Left ventricle myocardium inferior (tissue), 1 donor: ENCODE results near the gene GHSR. TPM values are rescaled to one million over a fixed set of nuclear protein-coding genes. Genes with fewer than 3 reads are reported as not detected.
"Not testable (repeated sequence)": the region's sequence is repeated elsewhere in the genome, so short reads cannot be mapped to it uniquely, and the experiment has no call there.

ENCODE experiments used
- DNase-seq: peaks from one replicate; pipeline ENCODE4 v3.0.0-alpha.2; 2020
- H3K27ac ChIP-seq: fragments of 200-600 bp; replicated peaks from 2 replicates; pipeline ENCODE4 v1.8.0; 2021
- H3K27me3 ChIP-seq: fragments of 200-600 bp; 2 replicates; pipeline ENCODE4 v1.8.0; 2021; ENCODE audit warnings: low read depth
- H3K36me3 ChIP-seq: fragments of 200-600 bp; 2 replicates; pipeline ENCODE4 v1.8.0; 2021
- H3K4me1 ChIP-seq: fragments of 200-600 bp; 2 replicates; pipeline ENCODE4 v1.8.0; 2021
- H3K4me3 ChIP-seq: fragments of 200-600 bp; 2 replicates; pipeline ENCODE4 v1.8.0; 2021; ENCODE audit warnings: mild to moderate bottlenecking, moderate library complexity
- H3K9me3 ChIP-seq: fragments of 200-600 bp; replicated peaks from 2 replicates; pipeline ENCODE4 v1.8.0; 2021
- CTCF ChIP-seq: fragments of 200-600 bp; IDR thresholded peaks from 2 replicates; pipeline ENCODE4 v1.8.0; 2021; ENCODE audit warnings: antibody characterized with exemption, mild to moderate bottlenecking, borderline replicate concordance
- intact Hi-C: fragments of 100-400 bp; cut with micrococcal nuclease; formaldehyde crosslinking; loops from one replicate; pipeline ENCODE4 v1.11.0; 2022
- long read RNA-seq: library from polyadenylated mRNA; unstranded; transcript quantifications from one replicate; pipeline ENCODE4 v2.0.0, GENCODE V29; 2021
- total RNA-seq: library from RNA; stranded (reverse); fragmentation: NEBNext Ultra II Directional; extraction: Animal tissue kit (Norgen Biotek cat#: 25700); gene quantifications from one replicate; pipeline ENCODE4 v1.2.1, GENCODE V29; 2021
- donor health status: DM: no; HTN: yes; CAD: no; lungs with severe emphysema.

Gene GHSR
- not detected for total RNA-seq
- long read RNA-seq, result 0 reads

- Histone ChIP-seq H3K27ac (no peak within 1 kb of the TSS), H3K9me3 (no peaks in the 10 kb centered on the region), H3K4me1 (peaks cover 23% of the 10 kb centered on the region), H3K36me3 (no peaks in the 10 kb centered on the region), H3K27me3 (peaks cover 88% of the 10 kb centered on the region), H3K4me3 (no peak within 1 kb of the TSS)
- intact Hi-C loops, result no loop called here
- no peak for TF ChIP-seq CTCF
- DNase-seq, result no peak
These were observed at the start of gene GHSR for GRCh38 chr3:172447611-172448579. GHSR (minus strand) TSS chr3:172448456; CDS start chr3:172448413, 43 bp downstream.

- H3K27ac ChIP-seq, H3K36me3 ChIP-seq, intact Hi-C loops, H3K27me3 ChIP-seq, H3K4me1 ChIP-seq, H3K4me3 ChIP-seq: not testable (repeated sequence)
- peak; percentile 80 for DNase-seq
- peaks cover 15% of the 10 kb centered on the region for H3K9me3 ChIP-seq
- TF ChIP-seq CTCF, result peak; percentile 78
These were observed 42.0 kb upstream of the GHSR start for GRCh38 chr3:172490198-172490669.

- intact Hi-C loops, result no loop called here
- Histone ChIP-seq H3K27ac (no peak overlapping the region), H3K9me3 (peaks cover 6% of the 10 kb centered on the region), H3K27me3 (no peaks in the 10 kb centered on the region), H3K4me3 (no peak overlapping the region), H3K4me1 (peaks cover 18% of the 10 kb centered on the region), H3K36me3 (no peaks in the 10 kb centered on the region)
- DNase-seq, result no peak
- no peak for TF ChIP-seq CTCF
These were observed 29.9 kb upstream of the GHSR start for GRCh38 chr3:172478116-172478515.

- Histone ChIP-seq H3K36me3 (no peaks in the 10 kb centered on the region), H3K9me3 (peaks cover 14% of the 10 kb centered on the region), H3K27me3 (no peaks in the 10 kb centered on the region), H3K4me1 (peaks cover 18% of the 10 kb centered on the region), H3K4me3 (peak overlapping the region; percentile 65), H3K27ac (peak overlapping the region; percentile 55)
- intact Hi-C loops, result no loop called here
- DNase-seq, result no peak
- TF ChIP-seq CTCF, result no peak
These were observed 28.1 kb upstream of the GHSR start for GRCh38 chr3:172476347-172476746.

- no peaks in the 10 kb centered on the region for H3K36me3 ChIP-seq
- H3K27me3 ChIP-seq, result no peaks in the 10 kb centered on the region
- intact Hi-C loops, result no loop called here
- DNase-seq, result no peak
- peaks cover 18% of the 10 kb centered on the region for H3K4me1 ChIP-seq
- H3K4me3 ChIP-seq, result no peak overlapping the region
- H3K9me3 ChIP-seq, result peaks cover 14% of the 10 kb centered on the region
- no peak overlapping the region for H3K27ac ChIP-seq
- TF ChIP-seq CTCF, result no peak
These were observed 27.4 kb upstream of the GHSR start for GRCh38 chr3:172475703-172476102.
